Measurements from ENCODE around the gene PSMB1. TPM values are rescaled to one million over a fixed set of nuclear protein-coding genes. Genes with fewer than 3 reads are reported as not detected.
"Not testable (repeated sequence)": the region's sequence is repeated elsewhere in the genome, so short reads cannot be mapped to it uniquely, and the experiment has no call there.

PSMB1 gene
- total and polyA plus RNA-seq, 8 donors, result 111 to 182 (median 172) TPM

- Histone ChIP-seq H3K27ac (no peak overlapping the region), H3K36me3 (no peaks in the 10 kb centered on the region), H3K27me3 (peaks cover 0 to 19% of the 10 kb centered on the region in 2 donors), H3K4me3 (no peak overlapping the region), H3K9me3 (peaks cover 0 to 6% of the 10 kb centered on the region in 2 donors), H3K4me1 (no peaks in the 10 kb centered on the region)
- TF ChIP-seq, protein P1, sequence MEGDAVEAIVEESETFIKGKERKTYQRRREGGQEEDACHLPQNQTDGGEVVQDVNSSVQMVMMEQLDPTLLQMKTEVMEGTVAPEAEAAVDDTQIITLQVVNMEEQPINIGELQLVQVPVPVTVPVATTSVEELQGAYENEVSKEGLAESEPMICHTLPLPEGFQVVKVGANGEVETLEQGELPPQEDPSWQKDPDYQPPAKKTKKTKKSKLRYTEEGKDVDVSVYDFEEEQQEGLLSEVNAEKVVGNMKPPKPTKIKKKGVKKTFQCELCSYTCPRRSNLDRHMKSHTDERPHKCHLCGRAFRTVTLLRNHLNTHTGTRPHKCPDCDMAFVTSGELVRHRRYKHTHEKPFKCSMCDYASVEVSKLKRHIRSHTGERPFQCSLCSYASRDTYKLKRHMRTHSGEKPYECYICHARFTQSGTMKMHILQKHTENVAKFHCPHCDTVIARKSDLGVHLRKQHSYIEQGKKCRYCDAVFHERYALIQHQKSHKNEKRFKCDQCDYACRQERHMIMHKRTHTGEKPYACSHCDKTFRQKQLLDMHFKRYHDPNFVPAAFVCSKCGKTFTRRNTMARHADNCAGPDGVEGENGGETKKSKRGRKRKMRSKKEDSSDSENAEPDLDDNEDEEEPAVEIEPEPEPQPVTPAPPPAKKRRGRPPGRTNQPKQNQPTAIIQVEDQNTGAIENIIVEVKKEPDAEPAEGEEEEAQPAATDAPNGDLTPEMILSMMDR (IDR thresholded peaks at IDR 0.05), result no peak
- ATAC-seq, result no peak
- intact Hi-C loops (cut with DNase I), result no loop called here
- DNase-seq, result no peak
These were observed 49.7 kb downstream of the PSMB1 start for GRCh38 chr6:170503414-170503761.

DNA sequence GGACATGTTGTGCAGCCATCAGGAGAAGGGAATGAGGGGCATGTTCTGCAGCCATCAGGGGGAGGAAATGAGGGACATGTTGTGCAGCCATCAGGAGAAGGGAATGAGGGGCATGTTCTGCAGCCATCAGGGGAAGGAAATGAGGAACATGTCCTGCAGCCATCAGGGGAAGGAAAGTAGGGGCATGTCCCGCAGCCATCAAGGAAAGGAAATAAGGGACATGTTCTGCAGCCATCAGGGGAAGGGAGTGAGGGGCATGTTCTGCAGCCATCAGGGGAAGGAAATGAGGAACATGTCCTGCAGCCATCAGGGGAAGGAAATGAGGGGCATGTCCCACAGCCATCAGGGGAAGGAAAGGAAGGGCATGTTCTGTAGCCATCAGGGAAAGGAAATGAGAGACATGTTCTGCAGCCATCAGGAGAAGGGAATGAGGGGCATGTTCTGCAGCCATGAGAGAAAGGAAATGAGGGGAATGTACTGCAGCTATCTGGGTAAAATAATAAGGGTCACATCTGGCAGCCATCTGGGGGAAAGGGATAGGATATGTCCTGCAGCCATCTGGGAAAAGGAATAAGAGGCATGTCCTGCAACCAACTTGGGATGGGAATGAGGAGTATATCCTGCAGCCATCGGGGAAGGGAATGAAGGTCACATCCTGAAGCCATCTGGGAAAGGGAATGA, 50.2 kb downstream of the PSMB1 start:
- H3K9me3 ChIP-seq; H3K4me1 ChIP-seq; H3K4me3 ChIP-seq; ATAC-seq; H3K27ac ChIP-seq; DNase-seq; intact Hi-C loops (cut with DNase I); H3K36me3 ChIP-seq: not testable (repeated sequence)
- peaks cover 0 to 19% of the 10 kb centered on the region in 2 donors for H3K27me3 ChIP-seq

DNA sequence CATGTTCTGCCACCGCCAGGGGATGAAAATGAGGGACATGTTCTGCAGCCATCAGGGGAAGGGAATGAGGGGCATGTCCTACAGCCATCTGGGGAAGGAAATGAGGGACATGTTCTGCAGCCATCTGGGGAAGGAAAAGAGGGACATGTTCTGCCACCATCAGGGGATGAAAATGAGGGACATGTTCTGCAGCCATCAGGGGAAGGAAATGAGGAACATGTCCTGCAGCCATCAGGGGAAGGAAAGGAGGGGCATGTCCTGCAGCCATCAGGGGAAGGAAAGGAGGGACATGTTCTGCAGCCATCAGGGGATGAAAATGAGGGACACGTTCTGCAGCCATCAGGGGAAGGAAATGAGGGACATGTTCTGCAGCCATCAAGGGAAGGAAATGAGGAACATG, 50.8 kb downstream of the PSMB1 start:
- H3K36me3 ChIP-seq; H3K4me1 ChIP-seq; DNase-seq; H3K4me3 ChIP-seq; H3K9me3 ChIP-seq; H3K27ac ChIP-seq; ATAC-seq; intact Hi-C loops (cut with DNase I): not testable (repeated sequence)
- H3K27me3 ChIP-seq, result peaks cover 0 to 19% of the 10 kb centered on the region in 2 donors

- intact Hi-C loops (cut with DNase I), result no loop called here
- H3K27ac ChIP-seq, result no peak overlapping the region
These were observed 52.0 kb downstream of the PSMB1 start for GRCh38 chr6:170500955-170501590.

DNA sequence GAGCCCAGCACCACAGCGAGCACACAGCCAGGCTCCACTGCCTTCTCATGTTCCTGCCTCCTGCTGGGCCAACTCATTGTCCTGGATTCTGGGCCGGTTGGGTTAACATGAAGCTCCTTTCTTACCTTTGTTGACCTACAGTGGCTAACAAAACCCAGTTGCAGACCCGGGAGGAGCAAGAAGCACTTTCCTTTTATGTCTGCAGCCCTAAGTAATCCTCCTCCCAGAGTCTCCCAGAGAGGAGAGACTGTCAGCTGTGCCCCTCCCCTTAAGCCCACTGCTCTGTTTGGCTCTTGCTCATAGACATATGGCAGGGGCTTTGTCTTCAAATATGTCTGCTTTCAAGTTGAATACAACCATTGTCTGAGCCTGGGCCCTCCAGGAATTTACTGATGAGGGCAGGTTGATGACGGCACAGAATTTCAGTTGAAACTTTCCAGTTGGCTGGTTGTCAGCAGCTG, 55.2 kb downstream of the PSMB1 start:
- Histone ChIP-seq H3K27me3 (peaks cover 0 to 14% of the 10 kb centered on the region in 2 donors), H3K4me1 (no peaks in the 10 kb centered on the region), H3K27ac (no peak overlapping the region), H3K36me3 (no peaks in the 10 kb centered on the region), H3K9me3 (peaks cover 0 to 6% of the 10 kb centered on the region in 2 donors), H3K4me3 (no peak overlapping the region)
- intact Hi-C loops (cut with DNase I), result no loop called here
- ATAC-seq (no peak), DNase-seq (no peak)
- TF ChIP-seq, protein P1 (IDR thresholded peaks at IDR 0.05), result no peak

More at GRCh38 chr6:170500955-170501590, 52.0 kb downstream of the PSMB1 start:
- DNase-seq (no peak), ATAC-seq (no peak)
- Histone ChIP-seq H3K9me3 (peaks cover 0 to 6% of the 10 kb centered on the region in 2 donors), H3K27me3 (peaks cover 0 to 22% of the 10 kb centered on the region in 2 donors), H3K4me3 (no peak overlapping the region), H3K4me1 (no peaks in the 10 kb centered on the region), H3K36me3 (no peaks in the 10 kb centered on the region)
- TF ChIP-seq, protein P1 (IDR thresholded peaks at IDR 0.05), result no peak

DNA sequence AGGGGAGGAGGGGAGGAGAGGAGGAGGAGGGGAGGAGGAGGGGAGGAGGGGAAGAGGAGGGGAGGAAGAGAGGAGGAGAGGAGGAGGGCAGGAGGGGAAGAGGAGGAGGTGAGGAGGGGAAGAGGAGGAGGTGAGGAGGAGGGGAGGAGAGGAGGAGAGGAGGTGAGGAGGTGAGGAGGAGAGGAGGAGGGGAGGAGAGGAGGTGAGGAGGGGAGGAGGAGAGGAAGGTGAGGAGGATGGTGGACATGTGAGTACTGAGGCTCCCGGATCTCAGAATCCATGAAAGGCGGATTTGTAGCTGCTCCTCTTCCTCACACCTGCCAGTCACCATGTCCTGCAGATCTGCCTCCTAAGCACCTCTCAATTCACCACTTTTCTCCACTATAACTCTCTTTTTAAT, 59.8 kb downstream of the PSMB1 start:
- Histone ChIP-seq H3K4me1 (no peaks in the 10 kb centered on the region), H3K27ac (no peak overlapping the region), H3K36me3 (no peaks in the 10 kb centered on the region), H3K27me3 (peaks cover 0 to 4% of the 10 kb centered on the region in 2 donors), H3K4me3 (no peak overlapping the region), H3K9me3 (no peaks in the 10 kb centered on the region)
- intact Hi-C loops (cut with DNase I), result no loop called here
- DNase-seq (no peak), ATAC-seq (no peak)
- TF ChIP-seq, protein P1 (IDR thresholded peaks at IDR 0.05), result no peak

All from left lung (tissue), 10 donors.